GM12878 (cell line): Measurements from ENCODE around the gene LAMA4. TPM values are rescaled to one million over a fixed set of nuclear protein-coding genes. Genes with fewer than 3 reads are reported as not detected.

Source experiments
- ATAC-seq: fragments of 200-7000 bp; cut with Tn5 transposase; 3 replicates; pipeline ENCODE4 v1.9.1; 2020; ENCODE audit warnings: mild to moderate bottlenecking, moderate library complexity
- BruUV-seq: library from RNA; stranded (reverse); fragments of 400-500 nt; replicated peaks from 2 replicates; lab custom pipeline; 2021; lab: Mats Ljungman, UMichigan
- CTCF ChIA-PET: fragments of 300-600 bp; sonication (Branson Sonifier 250); formaldehyde crosslinking; extraction: SDS; loops from one replicate; lab custom pipeline; 2021; ENCODE audit warnings: inconsistent platforms; lab: Yijun Ruan, JAX
- POLR2A ChIA-PET: fragments of 350-600 bp; formaldehyde crosslinking; extraction: SDS; loops from one replicate; lab custom pipeline; 2021; ENCODE audit warnings: inconsistent platforms; lab: Charles Lee
- RAD21 ChIA-PET: fragments of 300-600 bp; sonication (Branson Sonifier 250); formaldehyde crosslinking; loops from one replicate; lab custom pipeline; 2023; ENCODE audit warnings: antibody characterized with exemption; ENCODE audit not compliant: unreplicated experiment; lab: Charles Lee
- SMC1A ChIA-PET: fragments of 300-600 bp; sonication (Branson Sonifier 250); formaldehyde crosslinking; loops from one replicate; lab custom pipeline; 2023; ENCODE audit not compliant: unreplicated experiment, uncharacterized antibody; lab: Charles Lee
- DNase-seq: peaks from one replicate; pipeline ENCODE4 v3.0.0-alpha.2; 2011; ENCODE audit warnings: low read depth, low spot score
- FAIRE-seq: peaks from 3 replicates; lab custom pipeline; 2011; peaks lifted over from hg19 to GRCh38; lab: Jason Lieb, UNC
- H2AFZ ChIP-seq: 2 replicates; pipeline ENCODE4 v1.6.0; 2011; ENCODE audit warnings: low read depth, low read length, control low read depth; ENCODE audit not compliant: control insufficient read depth
- H3K27ac ChIP-seq: 2 replicates; pipeline ENCODE4 v1.5.1; 2011; ENCODE audit warnings: control low read depth; ENCODE audit not compliant: control insufficient read depth, insufficient read depth
- H3K27me3 ChIP-seq, 2 experiments: replicated peaks in 1 of 2; 2 replicates each; pipeline versions ENCODE4 v1.6.0 to v1.6.1; 2011; ENCODE audit warnings: low read length in 1 of 2; ENCODE audit not compliant: control insufficient read depth in 2 of 2, insufficient read depth in 2 of 2
- H3K36me3 ChIP-seq, 2 experiments: 2 replicates each; pipeline ENCODE4 v1.5.1; 2011; ENCODE audit warnings: low read length in 1 of 2; ENCODE audit not compliant: control insufficient read depth in 2 of 2, insufficient read depth in 2 of 2
- H3K4me1 ChIP-seq: 2 replicates; pipeline ENCODE4 v1.6.1; 2011; ENCODE audit warnings: mild to moderate bottlenecking, low read length, moderate library complexity, mixed read lengths; ENCODE audit not compliant: control insufficient read depth, insufficient read depth
- H3K4me2 ChIP-seq: 2 replicates; pipeline ENCODE4 v1.6.0; 2011; ENCODE audit warnings: control low read depth; ENCODE audit not compliant: control insufficient read depth, insufficient read depth
- H3K4me3 ChIP-seq: fragments of 200-600 bp; sonication (generic); 2 replicates; pipeline ENCODE4 v1.5.1; 2016
- H3K79me2 ChIP-seq: 2 replicates; pipeline ENCODE4 v1.6.0; 2011; ENCODE audit warnings: low read length; ENCODE audit not compliant: control insufficient read depth, insufficient read depth
- H3K9ac ChIP-seq: 2 replicates; pipeline ENCODE4 v1.8.0; 2011; ENCODE audit warnings: low read length, control low read depth, mixed read lengths; ENCODE audit not compliant: control insufficient read depth, insufficient read depth
- H3K9me3 ChIP-seq: replicated peaks from 3 replicates; pipeline ENCODE4 v1.5.1; 2011; ENCODE audit warnings: mild to moderate bottlenecking, low read length; ENCODE audit not compliant: control insufficient read depth, insufficient read depth
- H4K20me1 ChIP-seq: 2 replicates; pipeline ENCODE4 v1.6.0; 2011; ENCODE audit not compliant: control insufficient read depth, insufficient read depth
- CBX3 ChIP-seq: fragments of 200-600 bp; sonication (generic); IDR thresholded peaks from 2 replicates; pipeline ENCODE4 v1.6.1; 2016; ENCODE audit warnings: low read depth, borderline replicate concordance
- CBX5 ChIP-seq: sonication (generic); IDR thresholded peaks from 2 replicates; pipeline ENCODE4 v1.6.1; 2016; ENCODE audit warnings: low read depth, moderate library complexity, mild to moderate bottlenecking, inconsistent platforms
- CEBPB ChIP-seq, 2 experiments: fragments of 150-350 bp in 1 of 2; IDR thresholded peaks; 2 replicates each; pipeline ENCODE4 v1.6.1; 2012 to 2014; ENCODE audit warnings: low read depth in 2 of 2, low read length in 2 of 2, borderline replicate concordance in 1 of 2, inconsistent platforms in 1 of 2
- ESRRA ChIP-seq: IDR thresholded peaks from 2 replicates; pipeline ENCODE4 v1.6.1; 2012; ENCODE audit warnings: mild to moderate bottlenecking, low read length, improper control_type of control experiment
- JUND ChIP-seq: IDR thresholded peaks from 2 replicates; pipeline ENCODE4 v1.6.1; 2012; ENCODE audit warnings: low read depth, mild to moderate bottlenecking, low read length, improper control_type of control experiment, moderate library complexity
- POU2F2 ChIP-seq: IDR thresholded peaks from 3 replicates; pipeline ENCODE4 v1.6.1; 2011; ENCODE audit warnings: low read depth, mild to moderate bottlenecking, low read length, borderline replicate concordance
- RUNX3 ChIP-seq: IDR thresholded peaks from 2 replicates; pipeline ENCODE4 v1.6.1; 2012; ENCODE audit warnings: low read length, inconsistent platforms
- SMARCA5 ChIP-seq: fragments of 450-650 bp; IDR thresholded peaks from 2 replicates; pipeline ENCODE4 v1.6.1; 2017; ENCODE audit warnings: mild to moderate bottlenecking
- SREBF2 ChIP-seq: IDR thresholded peaks from 2 replicates; pipeline ENCODE4 v1.6.1; 2012; ENCODE audit warnings: mild to moderate bottlenecking, low read length
- STAT1 ChIP-seq: fragments of 450-650 bp; conservative IDR thresholded peaks from 2 replicates; pipeline ENCODE4 v1.6.1; 2014; ENCODE audit warnings: antibody characterized with exemption, mild to moderate bottlenecking
- TARDBP ChIP-seq: IDR thresholded peaks from 2 replicates; pipeline ENCODE4 v1.6.1; 2016; ENCODE audit warnings: borderline replicate concordance
- ZNF384 ChIP-seq: IDR thresholded peaks from 2 replicates; pipeline ENCODE4 v1.6.1; 2012; ENCODE audit warnings: low read depth, mild to moderate bottlenecking, low read length, improper control_type of control experiment, borderline replicate concordance
- WGBS: methylation state at CpG from one replicate; pipeline ENCODE4 v1.1.6; 2016; ENCODE audit warnings: low lambda C conversion rate; ENCODE audit not compliant: insufficient replicate concordance, insufficient coverage; ENCODE audit errors: missing lambda C conversion rate; 5-methylcytosine and 5-hydroxymethylcytosine counted together
- in situ Hi-C: fragments of 300-500 bp; cut with MboI; formaldehyde crosslinking; loops from 9 replicates; pipeline ENCODE4 v1.14.3; 2018; ENCODE audit warnings: mixed read lengths
- intact Hi-C: fragments of 100-400 bp; cut with micrococcal nuclease; formaldehyde crosslinking; loops from one replicate; pipeline ENCODE4 v1.14.2; 2022; ENCODE audit not compliant: unreplicated experiment
- polyA plus RNA-seq, 11 experiments: library from polyadenylated mRNA; depleted of rRNA in 4 of 11; unstranded in 6 of 11; stranded (reverse) in 5 of 11; fragments of >200 nt; fragmentation: Nextera tagmentation in 4 of 11; fragmentation: Illumina TruSeq in 1 of 11; extraction: Ambion mirVana in 4 of 11; extraction: Trizol in 1 of 11; gene quantifications; 1 replicate in 1 of 11; 2 replicates in 10 of 11; pipeline versions ENCODE4 v1.2.1 to v1.2.3, GENCODE V29; 2011 to 2016; ENCODE audit warnings: inconsistent platforms in 2 of 11, missing spikeins in 2 of 11, low read depth in 1 of 11
- total RNA-seq, 4 experiments: library from RNA; depleted of rRNA in 3 of 4; stranded (reverse); fragments of >200 nt in 3 of 4; fragmentation: Illumina TruSeq in 1 of 4; extraction: Trizol in 1 of 4; gene quantifications; 2 replicates each; pipeline versions ENCODE4 v1.2.1 to v1.2.3, GENCODE V29; 2013 to 2021

LAMA4 gene
- total and polyA plus RNA-seq, 10 of the 15 experiments (the other 5 are each of a cell fraction or from before 2014, with no cell fraction given) = 0.11 to 0.21 (median 0.14) TPM; not detected in 7

DNA sequence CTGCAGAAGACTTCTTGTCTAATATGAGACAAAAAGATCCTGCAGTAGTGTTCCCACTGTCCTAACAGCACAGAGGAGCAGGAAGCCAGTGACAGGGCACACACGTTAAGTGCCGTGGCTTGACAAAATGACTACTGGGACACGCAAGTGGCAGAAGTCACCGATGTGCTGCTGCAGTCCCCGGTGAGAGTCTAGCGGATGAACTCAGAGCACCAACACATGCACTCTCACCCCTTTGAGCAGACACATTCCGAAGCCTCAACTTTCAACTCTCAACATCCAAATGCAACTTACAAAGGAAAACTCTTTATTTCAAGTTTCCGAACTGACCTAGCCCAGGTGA is 898 bp downstream of the LAMA4 start:
- H3K36me3 ChIP-seq = no peaks in the 10 kb centered on the region
- FAIRE-seq = no peak
- no TSS peak for BruUV-seq
- POLR2A ChIA-PET = no interaction called here
- CTCF ChIA-PET = interaction anchor here (0.8 kb wide), 1 partner anchor 52 kb away, joined by 4 read pairs; no protein-coding TSS in a partner anchor
- H2AFZ ChIP-seq = no peak overlapping the region
- no peak for DNase-seq
- WGBS = 44% methylated on average over 8 of the region's 8 CpGs
- H3K27ac ChIP-seq = no peak overlapping the region
- no peak overlapping the region; the same call in 1 of the 2 replicates for H3K4me2 ChIP-seq
- no peaks in the 10 kb centered on the region for H4K20me1 ChIP-seq
- intact Hi-C loops = no loop called here
- ATAC-seq = no peak
- SMC1A ChIA-PET = no interaction called here
- TF ChIP-seq ZNF384 = no peak
- no peak for TF ChIP-seq SMARCA5
- no peak for TF ChIP-seq CEBPB (IDR thresholded peaks at IDR 0.05; ENCODE audit: borderline replicate concordance in 1 of 2, low read depth in 2 of 2, low read length in 2 of 2)
- TF ChIP-seq RUNX3 = no peak
- TF ChIP-seq CBX5 = no peak
- TF ChIP-seq TARDBP = no peak
- no peak for TF ChIP-seq JUND
- TF ChIP-seq SREBF2 = no peak
- no peak for TF ChIP-seq STAT1
- TF ChIP-seq POU2F2 = no peak
- no peak for TF ChIP-seq ESRRA
- no peak for TF ChIP-seq CBX3
- TF ChIP-seq, all 136 proteins: peak for 0
- RAD21 ChIA-PET = no interaction called here
- Histone ChIP-seq H3K9me3 (no peaks in the 10 kb centered on the region), H3K27me3 (peaks cover 9 to 13% of the 10 kb centered on the region in 2 experiments; a peak in 3 of 4 replicates), H3K4me3 (no peak overlapping the region), H3K79me2 (no peaks in the 10 kb centered on the region), H3K4me1 (no peaks in the 10 kb centered on the region), H3K9ac (no peak overlapping the region)
- in situ Hi-C loops = no loop called here
